Esophagus muscularis mucosa (tissue), 4 donors: Measurements from ENCODE around the gene IGFBP5.

Source experiments
- EP300 ChIP-seq: sonication (generic); formaldehyde crosslinking; IDR thresholded peaks from one replicate; pipeline ENCODE4 v1.6.1; 2017; ENCODE audit warnings: antibody characterized with exemption
- POLR2A ChIP-seq: fragments of 450-650 bp; IDR thresholded peaks from one replicate; pipeline ENCODE4 v1.6.1; 2017; ENCODE audit warnings: antibody characterized with exemption, moderate library complexity, mild to moderate bottlenecking, low read depth
- POLR2AphosphoS5 ChIP-seq, 2 donors: sonication (generic); formaldehyde crosslinking; IDR thresholded peaks; one replicate each; pipeline ENCODE4 v1.6.1; 2017; ENCODE audit warnings: antibody characterized with exemption in 2 of 2
- TF ChIP-seq, protein P1 (sequence below), 3 experiments: fragments of 200-600 bp in 2 of 3; fragments of 450-650 bp in 1 of 3; sonication (generic) in 2 of 3; IDR thresholded peaks; one replicate each; pipeline ENCODE4 v1.5.1; 2017 to 2019; ENCODE audit warnings: antibody characterized with exemption in 3 of 3, mild to moderate bottlenecking in 2 of 3, moderate library complexity in 1 of 3

DNA sequence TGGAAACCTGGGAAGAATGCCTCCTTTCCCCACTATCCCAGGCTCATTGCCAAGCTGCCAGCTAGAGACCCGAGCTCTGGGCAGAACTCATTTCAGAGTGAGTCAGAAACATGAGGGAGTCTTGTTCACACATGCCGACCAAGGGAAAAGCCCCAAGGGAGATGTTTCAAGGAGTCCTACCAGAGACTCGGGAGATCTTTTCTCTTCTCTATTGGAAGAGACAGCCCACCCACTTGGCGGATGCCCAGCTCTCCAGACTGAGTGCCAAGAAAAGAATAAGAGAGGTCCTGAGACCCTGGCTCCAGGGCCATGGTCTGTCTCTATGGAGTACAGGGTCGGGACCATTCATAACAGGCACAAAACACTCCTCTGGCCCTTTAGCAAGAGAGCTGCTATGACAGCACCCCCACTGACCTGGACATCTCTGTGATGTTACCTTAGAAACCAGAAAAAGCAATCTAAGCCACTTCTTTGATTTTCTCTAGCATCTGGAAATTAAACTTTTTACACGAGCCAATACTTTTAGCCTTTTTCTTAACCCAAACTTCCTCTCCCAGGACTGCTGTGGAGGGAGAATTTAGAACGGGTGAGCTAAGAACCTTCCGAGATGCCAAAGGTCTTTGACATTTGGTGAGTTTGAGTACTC, 18.5 kb upstream of the IGFBP5 start:
- TF ChIP-seq POLR2A (no peak), EP300 (no peak), POLR2AphosphoS5 (IDR thresholded peaks at IDR 0.05) (no peak)
- TF ChIP-seq, protein P1, sequence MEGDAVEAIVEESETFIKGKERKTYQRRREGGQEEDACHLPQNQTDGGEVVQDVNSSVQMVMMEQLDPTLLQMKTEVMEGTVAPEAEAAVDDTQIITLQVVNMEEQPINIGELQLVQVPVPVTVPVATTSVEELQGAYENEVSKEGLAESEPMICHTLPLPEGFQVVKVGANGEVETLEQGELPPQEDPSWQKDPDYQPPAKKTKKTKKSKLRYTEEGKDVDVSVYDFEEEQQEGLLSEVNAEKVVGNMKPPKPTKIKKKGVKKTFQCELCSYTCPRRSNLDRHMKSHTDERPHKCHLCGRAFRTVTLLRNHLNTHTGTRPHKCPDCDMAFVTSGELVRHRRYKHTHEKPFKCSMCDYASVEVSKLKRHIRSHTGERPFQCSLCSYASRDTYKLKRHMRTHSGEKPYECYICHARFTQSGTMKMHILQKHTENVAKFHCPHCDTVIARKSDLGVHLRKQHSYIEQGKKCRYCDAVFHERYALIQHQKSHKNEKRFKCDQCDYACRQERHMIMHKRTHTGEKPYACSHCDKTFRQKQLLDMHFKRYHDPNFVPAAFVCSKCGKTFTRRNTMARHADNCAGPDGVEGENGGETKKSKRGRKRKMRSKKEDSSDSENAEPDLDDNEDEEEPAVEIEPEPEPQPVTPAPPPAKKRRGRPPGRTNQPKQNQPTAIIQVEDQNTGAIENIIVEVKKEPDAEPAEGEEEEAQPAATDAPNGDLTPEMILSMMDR (IDR thresholded peaks at IDR 0.05) = no peak
